ENCODE data around the gene CA9. TPM values are rescaled to one million over a fixed set of nuclear protein-coding genes. Genes with fewer than 3 reads are reported as not detected.

CA9 gene
- total RNA-seq, 1 donor from 2014 or later, result 3.9 TPM

- peaks cover 20 to 36% of the 10 kb centered on the region in 2 donors for H3K4me1 ChIP-seq
These were observed 56.7 kb downstream of the CA9 start for GRCh38 chr9:35730486-35730854.

More at GRCh38 chr9:35730486-35730854, 56.7 kb downstream of the CA9 start:
- TF ChIP-seq CTCF (IDR thresholded peaks at IDR 0.05), result no peak
- no peak for DNase-seq (ENCODE audit: low spot score in 2 of 2)
- peaks cover 14 to 18% of the 10 kb centered on the region in 2 donors for H3K36me3 ChIP-seq
- peak overlapping the region; percentile 74 to 81 for H3K4me3 ChIP-seq
- H3K27me3 ChIP-seq, result no peaks in the 10 kb centered on the region
- H3K9me3 ChIP-seq, result no peaks in the 10 kb centered on the region
- intact Hi-C loops (cut with DNase I), result loop anchor here (10.0 kb wide), 1 partner anchor 616 kb away; the partner anchor contains the start of gene ATOSB
- peak overlapping the region; percentile 98 to 99 for H3K27ac ChIP-seq

Other genes with a start within 250 kb of the CA9 start
- gene RUSC2, start 183.8 kb upstream of the CA9 start, total RNA-seq, result 116 TPM
- gene TESK1, start 68.7 kb upstream of the CA9 start, total RNA-seq, result 70.2 TPM
- not detected for gene CD72, start 55.5 kb upstream of the CA9 start, total RNA-seq
- not detected for gene SIT1, start 23.0 kb upstream of the CA9 start, total RNA-seq
- 17,070 TPM for gene RMRP, start 15.9 kb upstream of the CA9 start, total RNA-seq
- gene CCDC107, start 15.6 kb upstream of the CA9 start, total RNA-seq, result 67.6 TPM
- gene ARHGEF39, start 8.7 kb upstream of the CA9 start, total RNA-seq, result 1.1 TPM
- gene TPM2, start 16.0 kb downstream of the CA9 start, total RNA-seq, result 1,923 TPM
- gene TLN1, start 58.3 kb downstream of the CA9 start, total RNA-seq, result 735 TPM
- 48.3 TPM for gene CREB3, start 58.7 kb downstream of the CA9 start, total RNA-seq
- gene GBA2, start 75.3 kb downstream of the CA9 start, total RNA-seq, result 40.7 TPM
- gene RGP1, start 75.4 kb downstream of the CA9 start, total RNA-seq, result 24.8 TPM
- not detected for gene MSMP, start 80.3 kb downstream of the CA9 start, total RNA-seq
- 7.3 TPM for gene NPR2, start 117.7 kb downstream of the CA9 start, total RNA-seq
- gene SPAG8, start 138.3 kb downstream of the CA9 start, total RNA-seq, result not detected
- gene HINT2, start 141.1 kb downstream of the CA9 start, total RNA-seq, result 21.6 TPM
- not detected for gene FAM221B, start 154.8 kb downstream of the CA9 start, total RNA-seq
- 37.3 TPM for gene TMEM8B, start 155.3 kb downstream of the CA9 start, total RNA-seq
- not detected for gene OR13J1, start 196.5 kb downstream of the CA9 start, total RNA-seq
- gene HRCT1, start 232.3 kb downstream of the CA9 start, total RNA-seq, result 32.7 TPM
- 4.0 TPM for gene SPAAR, start 235.6 kb downstream of the CA9 start, total RNA-seq